ACC112 (cell line): ENCODE data around the gene RB1.

Source experiments
- H2AFZ ChIP-seq: fragments of 200-600 bp; sonication (generic); one replicate; pipeline ENCODE4 v1.6.0; 2017; ENCODE audit warnings: antibody characterized with exemption, low read length; ENCODE audit not compliant: unreplicated experiment
- H3K27ac ChIP-seq: fragments of 200-600 bp; sonication (generic); 2 replicates; pipeline ENCODE4 v1.5.1; 2014; ENCODE audit warnings: low read depth, mild to moderate bottlenecking, antibody characterized with exemption, low read length, moderate library complexity
- H3K27me3 ChIP-seq: fragments of 200-600 bp; sonication (generic); 2 replicates; pipeline ENCODE4 v1.6.1; 2014; ENCODE audit warnings: mild to moderate bottlenecking, antibody characterized with exemption, low read length, moderate library complexity, mixed read lengths; ENCODE audit not compliant: insufficient read depth
- H3K36me3 ChIP-seq: fragments of 200-600 bp; sonication (generic); 2 replicates; pipeline ENCODE4 v1.6.1; 2016; ENCODE audit warnings: mild to moderate bottlenecking, antibody characterized with exemption, low read length, moderate library complexity, mixed read lengths; ENCODE audit not compliant: insufficient read depth
- H3K4me1 ChIP-seq: fragments of 200-600 bp; sonication (generic); one replicate; pipeline ENCODE4 v1.6.1; 2016; ENCODE audit warnings: low read length, mixed read lengths; ENCODE audit not compliant: insufficient read depth, unreplicated experiment, control insufficient read depth
- H3K4me3 ChIP-seq: fragments of 200-600 bp; sonication (generic); 2 replicates; pipeline ENCODE4 v1.5.1; 2014; ENCODE audit warnings: mild to moderate bottlenecking, low read depth, low read length
- H3K79me2 ChIP-seq: fragments of 200-600 bp; sonication (generic); one replicate; pipeline ENCODE4 v1.6.0; 2016; ENCODE audit warnings: low read length; ENCODE audit not compliant: control insufficient read depth, unreplicated experiment, insufficient read depth

RB1 gene

GRCh38 chr13:48478391-48478790, 174.8 kb downstream of the RB1 start:
- Histone ChIP-seq H3K36me3 (peaks cover 5% of the 10 kb centered on the region), H3K79me2 (no peaks in the 10 kb centered on the region), H3K27ac (no peak overlapping the region), H2AFZ (no peak overlapping the region), H3K4me3 (no peak overlapping the region), H3K4me1 (no peaks in the 10 kb centered on the region), H3K27me3 (no peaks in the 10 kb centered on the region)

- no peaks in the 10 kb centered on the region for H3K27me3 ChIP-seq
- H3K4me3 ChIP-seq = no peak overlapping the region
- no peaks in the 10 kb centered on the region for H3K79me2 ChIP-seq
- no peak overlapping the region for H2AFZ ChIP-seq
- no peaks in the 10 kb centered on the region for H3K4me1 ChIP-seq
- peaks cover 5% of the 10 kb centered on the region for H3K36me3 ChIP-seq
- H3K27ac ChIP-seq = no peak overlapping the region
Observed at GRCh38 chr13:48483575-48483974, 180.0 kb downstream of the RB1 start.

GRCh38 chr13:48485432-48485831, 181.9 kb downstream of the RB1 start:
- Histone ChIP-seq H3K36me3 (no peaks in the 10 kb centered on the region), H3K27me3 (no peaks in the 10 kb centered on the region), H3K4me1 (no peaks in the 10 kb centered on the region), H3K79me2 (no peaks in the 10 kb centered on the region), H3K4me3 (no peak overlapping the region), H3K27ac (no peak overlapping the region), H2AFZ (no peak overlapping the region)

- no peaks in the 10 kb centered on the region for H3K79me2 ChIP-seq
- H2AFZ ChIP-seq = no peak overlapping the region
- H3K27ac ChIP-seq = no peak overlapping the region
- no peaks in the 10 kb centered on the region for H3K36me3 ChIP-seq
- H3K4me3 ChIP-seq = no peak overlapping the region
- H3K4me1 ChIP-seq = no peaks in the 10 kb centered on the region
- H3K27me3 ChIP-seq = no peaks in the 10 kb centered on the region
Observed at GRCh38 chr13:48486362-48486761, 182.8 kb downstream of the RB1 start.

GRCh38 chr13:48486836-48487235, 183.3 kb downstream of the RB1 start:
- H3K79me2 ChIP-seq = no peaks in the 10 kb centered on the region
- no peak overlapping the region for H3K4me3 ChIP-seq
- no peaks in the 10 kb centered on the region for H3K27me3 ChIP-seq
- no peak overlapping the region for H2AFZ ChIP-seq
- no peaks in the 10 kb centered on the region for H3K36me3 ChIP-seq
- H3K4me1 ChIP-seq = no peaks in the 10 kb centered on the region
- no peak overlapping the region for H3K27ac ChIP-seq

GRCh38 chr13:48487968-48488367, 184.4 kb downstream of the RB1 start:
- H3K4me3 ChIP-seq = no peak overlapping the region
- H3K79me2 ChIP-seq = no peaks in the 10 kb centered on the region
- no peak overlapping the region for H2AFZ ChIP-seq
- H3K27ac ChIP-seq = no peak overlapping the region
- H3K27me3 ChIP-seq = no peaks in the 10 kb centered on the region
- no peaks in the 10 kb centered on the region for H3K36me3 ChIP-seq
- H3K4me1 ChIP-seq = no peaks in the 10 kb centered on the region

- H2AFZ ChIP-seq = no peak overlapping the region
- H3K36me3 ChIP-seq = no peaks in the 10 kb centered on the region
- H3K27ac ChIP-seq = no peak overlapping the region
- H3K27me3 ChIP-seq = no peaks in the 10 kb centered on the region
- no peaks in the 10 kb centered on the region for H3K79me2 ChIP-seq
- H3K4me1 ChIP-seq = no peaks in the 10 kb centered on the region
- no peak overlapping the region for H3K4me3 ChIP-seq
Observed at GRCh38 chr13:48488995-48489394, 185.4 kb downstream of the RB1 start.

GRCh38 chr13:48489666-48490065, 186.1 kb downstream of the RB1 start:
- Histone ChIP-seq H2AFZ (no peak overlapping the region), H3K27me3 (no peaks in the 10 kb centered on the region), H3K79me2 (no peaks in the 10 kb centered on the region), H3K4me1 (no peaks in the 10 kb centered on the region), H3K36me3 (no peaks in the 10 kb centered on the region), H3K4me3 (no peak overlapping the region), H3K27ac (no peak overlapping the region)

- Histone ChIP-seq H3K27ac (no peak overlapping the region), H2AFZ (no peak overlapping the region), H3K27me3 (no peaks in the 10 kb centered on the region), H3K4me1 (no peaks in the 10 kb centered on the region), H3K79me2 (no peaks in the 10 kb centered on the region), H3K4me3 (no peak overlapping the region), H3K36me3 (no peaks in the 10 kb centered on the region)
Observed at GRCh38 chr13:48490241-48490640, 186.7 kb downstream of the RB1 start.

- no peak overlapping the region for H2AFZ ChIP-seq
- no peaks in the 10 kb centered on the region for H3K4me1 ChIP-seq
- peak overlapping the region; percentile 37; the same call in 1 of the 2 replicates for H3K4me3 ChIP-seq
- no peaks in the 10 kb centered on the region for H3K36me3 ChIP-seq
- H3K79me2 ChIP-seq = no peaks in the 10 kb centered on the region
- H3K27me3 ChIP-seq = no peaks in the 10 kb centered on the region
- H3K27ac ChIP-seq = no peak overlapping the region
Observed at GRCh38 chr13:48491423-48492095, 188.0 kb downstream of the RB1 start.

GRCh38 chr13:48492096-48492440, 188.5 kb downstream of the RB1 start:
- Histone ChIP-seq H3K4me3 (peak overlapping the region; percentile 37), H3K4me1 (no peaks in the 10 kb centered on the region), H3K79me2 (no peaks in the 10 kb centered on the region), H3K36me3 (no peaks in the 10 kb centered on the region), H3K27ac (0 out of 2 replicates have a peak overlapping the region, but pooled peaks have one; percentile 17), H3K27me3 (no peaks in the 10 kb centered on the region), H2AFZ (no peak overlapping the region)
